Sigmoid colon (tissue), 7 donors: ENCODE results near the gene LDLRAD4. TPM values are rescaled to one million over a fixed set of nuclear protein-coding genes. Genes with fewer than 3 reads are reported as not detected.

Experiments
- DNase-seq: peaks from one replicate; pipeline ENCODE4 v3.0.0-alpha.2; 2019
- H3K27ac ChIP-seq, 4 donors: fragments of 200-600 bp; sonication (generic); one replicate each; pipeline ENCODE4 v1.5.1; 2016 to 2019; ENCODE audit warnings: mild to moderate bottlenecking in 1 of 4
- H3K27me3 ChIP-seq, 3 donors: fragments of 200-600 bp; sonication (generic); one replicate each; pipeline ENCODE4 v1.5.1; 2019; ENCODE audit warnings: mild to moderate bottlenecking in 1 of 3
- H3K36me3 ChIP-seq, 4 donors: fragments of 200-600 bp; sonication (generic); one replicate each; pipeline ENCODE4 v1.5.1; 2016 to 2019
- H3K4me1 ChIP-seq, 4 donors: fragments of 200-600 bp; sonication (generic); one replicate each; pipeline ENCODE4 v1.5.1; 2017 to 2019
- H3K4me3 ChIP-seq, 4 donors: fragments of 200-600 bp; sonication (generic); one replicate each; pipeline ENCODE4 v1.5.1; 2017 to 2019; ENCODE audit warnings: mild to moderate bottlenecking in 2 of 4, moderate library complexity in 1 of 4
- H3K9me3 ChIP-seq, 4 donors: fragments of 200-600 bp in 3 of 4; sonication (generic) in 3 of 4; one replicate each; pipeline versions ENCODE4 v1.5.1 to v1.6.1; 2013 to 2019
- EP300 ChIP-seq, 4 donors: sonication (generic); formaldehyde crosslinking; IDR thresholded peaks; one replicate each; pipeline ENCODE4 v1.6.1; 2017; ENCODE audit warnings: antibody characterized with exemption in 4 of 4
- POLR2A ChIP-seq, 2 donors: fragments of 450-650 bp; IDR thresholded peaks; one replicate each; pipeline ENCODE4 v1.6.1; 2016; ENCODE audit warnings: antibody characterized with exemption in 2 of 2, mild to moderate bottlenecking in 2 of 2, moderate library complexity in 2 of 2
- POLR2AphosphoS5 ChIP-seq, 4 donors: sonication (generic); formaldehyde crosslinking; IDR thresholded peaks; one replicate each; pipeline ENCODE4 v1.6.1; 2017; ENCODE audit warnings: antibody characterized with exemption in 4 of 4
- WGBS, 2 donors: extraction: QIAGEN DNeasy Blood & Tissue Kit; methylation state at CpG; one replicate each; pipeline ENCODE4 v1.1.7; 2013; 5-methylcytosine and 5-hydroxymethylcytosine counted together
- intact Hi-C: fragments of 100-400 bp; cut with DNase I; formaldehyde crosslinking; loops from one replicate; pipeline ENCODE4 v1.15.1; 2023
- polyA plus RNA-seq, 3 donors: library from polyadenylated mRNA; stranded (reverse); fragments of 200-250 nt; gene quantifications; one replicate each; pipeline ENCODE4 v1.2.3, GENCODE V29; 2013
- total RNA-seq, 4 donors: library from RNA; depleted of rRNA; stranded (reverse); fragments of >200 nt; gene quantifications; one replicate each; pipeline ENCODE4 v1.1.0, GENCODE V29; 2016
- TF ChIP-seq, protein P1 (sequence below), 4 experiments: fragments of 450-650 bp in 3 of 4; fragments of 200-600 bp in 1 of 4; IDR thresholded peaks; one replicate each; pipeline ENCODE4 v1.5.1; 2016 to 2019; ENCODE audit warnings: antibody characterized with exemption in 4 of 4, mild to moderate bottlenecking in 3 of 4, moderate library complexity in 2 of 4
- donor health status: healthy with polysubstance abuse.
- donor health status: Bipolar disorder and iron deficiency.
- donor health status: healthy.

LDLRAD4 gene
- total and polyA plus RNA-seq, 7 donors, result 1.2 to 28.2 (median 17.2) TPM

DNA sequence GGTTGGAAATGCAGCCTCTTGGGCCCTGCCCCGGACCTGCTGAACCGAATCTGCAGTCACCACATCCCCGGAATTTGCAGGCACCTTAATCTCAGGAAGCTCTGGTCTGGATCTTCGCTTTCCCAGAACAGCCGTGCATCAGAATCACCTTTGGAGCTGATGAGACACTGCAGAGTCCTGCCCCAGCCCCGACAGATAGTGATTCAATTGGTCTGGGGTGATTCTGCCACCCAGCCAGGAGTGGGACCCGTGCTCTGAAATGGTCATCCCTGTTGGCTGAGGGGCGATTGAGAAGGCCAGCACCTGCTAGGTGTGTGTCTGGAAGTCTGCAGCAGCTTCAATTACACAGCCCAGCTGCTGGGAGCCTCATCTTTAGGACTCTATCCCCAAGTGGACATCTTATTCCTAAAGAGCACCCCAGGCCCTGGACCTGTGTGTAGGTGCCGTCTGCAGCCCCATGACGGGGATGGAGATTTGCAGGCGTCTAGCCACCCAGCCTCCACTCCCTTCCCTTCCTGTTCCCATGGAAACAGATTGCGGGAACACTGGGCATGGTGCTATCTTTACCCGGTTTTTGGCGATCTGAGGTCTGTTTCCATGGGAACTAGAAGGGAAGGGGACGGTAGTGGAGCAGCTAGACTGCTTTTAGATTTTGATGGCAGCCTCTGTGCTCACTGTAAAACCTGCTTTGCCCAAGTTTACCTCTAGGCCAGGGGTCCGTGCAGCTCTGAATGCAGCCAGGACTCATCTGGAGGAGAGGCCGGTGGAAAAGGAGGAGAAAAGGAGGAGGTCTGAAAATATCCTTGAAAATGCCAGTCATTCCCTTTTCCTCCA, 156.1 kb downstream of the LDLRAD4 start:
- Histone ChIP-seq H3K27me3 (no peaks in the 10 kb centered on the region), H3K36me3 (no peaks in the 10 kb centered on the region), H3K9me3 (no peaks in the 10 kb centered on the region), H3K27ac (peak overlapping the region; percentile 52 to 74 (median 72)), H3K4me3 (no peak overlapping the region), H3K4me1 (peaks cover 0 to 53% (median 26%) of the 10 kb centered on the region in 4 donors)
- intact Hi-C loops, result loop anchor here (5.0 kb wide), 1 partner anchor 253 kb away; no protein-coding TSS in a partner anchor
- peak; percentile 58 for DNase-seq
- TF ChIP-seq POLR2A (IDR thresholded peaks at IDR 0.05) (no peak), EP300 (IDR thresholded peaks at IDR 0.05) (no peak), POLR2AphosphoS5 (IDR thresholded peaks at IDR 0.05) (no peak)
- TF ChIP-seq, protein P1, sequence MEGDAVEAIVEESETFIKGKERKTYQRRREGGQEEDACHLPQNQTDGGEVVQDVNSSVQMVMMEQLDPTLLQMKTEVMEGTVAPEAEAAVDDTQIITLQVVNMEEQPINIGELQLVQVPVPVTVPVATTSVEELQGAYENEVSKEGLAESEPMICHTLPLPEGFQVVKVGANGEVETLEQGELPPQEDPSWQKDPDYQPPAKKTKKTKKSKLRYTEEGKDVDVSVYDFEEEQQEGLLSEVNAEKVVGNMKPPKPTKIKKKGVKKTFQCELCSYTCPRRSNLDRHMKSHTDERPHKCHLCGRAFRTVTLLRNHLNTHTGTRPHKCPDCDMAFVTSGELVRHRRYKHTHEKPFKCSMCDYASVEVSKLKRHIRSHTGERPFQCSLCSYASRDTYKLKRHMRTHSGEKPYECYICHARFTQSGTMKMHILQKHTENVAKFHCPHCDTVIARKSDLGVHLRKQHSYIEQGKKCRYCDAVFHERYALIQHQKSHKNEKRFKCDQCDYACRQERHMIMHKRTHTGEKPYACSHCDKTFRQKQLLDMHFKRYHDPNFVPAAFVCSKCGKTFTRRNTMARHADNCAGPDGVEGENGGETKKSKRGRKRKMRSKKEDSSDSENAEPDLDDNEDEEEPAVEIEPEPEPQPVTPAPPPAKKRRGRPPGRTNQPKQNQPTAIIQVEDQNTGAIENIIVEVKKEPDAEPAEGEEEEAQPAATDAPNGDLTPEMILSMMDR (IDR thresholded peaks at IDR 0.05), result no peak
- 82 to 85% methylated on average over 17 of the region's 17 CpGs for WGBS, 2 donors

DNA sequence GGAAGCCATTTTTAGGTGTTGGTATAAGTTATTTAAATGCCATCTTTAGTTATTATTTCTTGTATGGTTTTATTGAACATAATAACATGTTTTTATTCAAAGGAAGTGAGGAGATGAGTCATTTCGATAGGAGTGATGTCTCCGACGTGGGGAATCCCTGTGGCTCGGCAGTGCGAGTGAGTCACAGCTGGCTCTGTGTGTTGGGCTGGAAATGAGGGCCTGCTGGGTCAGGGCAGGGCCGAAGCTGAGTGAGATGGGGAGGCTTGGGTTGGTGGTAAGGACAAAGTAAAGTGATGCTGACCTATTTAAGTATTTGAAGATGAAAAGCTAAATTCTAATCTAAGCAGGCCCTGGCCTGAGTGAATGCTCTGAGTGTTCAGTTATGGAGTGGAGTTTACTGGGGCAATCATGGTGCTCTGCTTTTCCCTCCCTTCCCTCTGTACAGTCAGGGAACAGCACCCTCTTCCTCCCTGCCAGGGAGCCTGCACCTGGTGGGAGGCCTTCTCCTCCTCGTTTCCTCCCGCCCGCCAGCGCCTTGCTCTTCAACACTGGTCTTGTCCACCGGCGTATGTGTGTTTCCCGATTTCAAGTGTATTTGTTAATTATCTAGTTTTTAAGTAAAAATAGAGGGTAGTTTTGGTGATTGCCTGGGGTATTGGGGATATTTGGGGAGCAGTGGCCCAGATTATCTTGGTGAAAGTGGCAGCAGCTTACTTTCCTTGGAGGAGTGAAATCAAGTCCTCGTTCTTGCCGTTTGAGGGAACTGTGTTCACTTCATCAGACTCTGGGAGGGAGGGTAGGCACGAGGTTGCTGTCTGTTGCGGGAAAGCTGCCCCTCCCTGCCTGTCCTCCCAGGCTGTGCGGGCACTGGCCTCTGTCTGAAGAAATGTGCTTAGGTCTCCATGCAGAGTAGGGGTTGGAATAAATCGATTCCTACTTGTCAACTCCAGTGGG, 157.0 kb downstream of the LDLRAD4 start:
- WGBS, 2 donors, result 72 to 82% methylated on average over 19 of the region's 19 CpGs
- H3K4me3 ChIP-seq, result no peak overlapping the region
- no peak for TF ChIP-seq POLR2A (IDR thresholded peaks at IDR 0.05)
- TF ChIP-seq POLR2AphosphoS5 (IDR thresholded peaks at IDR 0.05), result peak in 3 of 4 donors; percentile 15 to 46 (median 36)
- intact Hi-C loops, result loop anchor here (5.0 kb wide), 1 partner anchor 252 kb away; no protein-coding TSS in a partner anchor
- DNase-seq, result peak; percentile 89
- no peaks in the 10 kb centered on the region for H3K27me3 ChIP-seq
- H3K36me3 ChIP-seq, result no peaks in the 10 kb centered on the region
- peak overlapping the region; percentile 52 to 74 (median 72) for H3K27ac ChIP-seq
- peaks cover 0 to 56% (median 27%) of the 10 kb centered on the region in 4 donors for H3K4me1 ChIP-seq
- H3K9me3 ChIP-seq, result no peaks in the 10 kb centered on the region

DNA sequence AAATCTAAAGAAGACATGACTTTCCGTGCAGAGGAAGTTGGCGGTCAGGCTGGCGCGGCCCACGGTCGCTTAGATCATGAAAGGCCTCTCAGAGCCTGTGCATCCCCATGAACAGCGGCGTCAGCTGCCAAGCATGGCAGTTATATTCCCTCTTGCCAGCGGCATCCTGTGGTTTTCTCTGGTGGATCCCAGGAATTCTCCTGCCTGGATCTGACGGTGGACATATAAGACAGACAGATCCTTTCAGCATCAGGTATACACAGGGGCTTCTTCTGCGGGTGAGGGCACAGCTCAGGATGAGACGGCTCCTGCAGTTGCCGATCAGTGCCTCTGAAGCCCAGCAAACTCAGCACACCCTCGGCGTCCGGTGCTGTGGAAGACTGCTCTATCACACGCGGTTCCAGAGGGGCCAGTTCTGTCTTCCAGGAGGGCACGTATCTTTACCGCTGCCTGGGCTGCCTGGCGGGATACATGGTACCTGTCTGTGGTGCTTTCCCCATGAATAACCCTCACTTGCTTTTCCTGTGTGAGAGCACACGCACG, 157.8 kb downstream of the LDLRAD4 start:
- WGBS, 2 donors, result 86 to 92% methylated on average over 23 of the region's 23 CpGs
- no peaks in the 10 kb centered on the region for H3K27me3 ChIP-seq
- H3K27ac ChIP-seq, result peak overlapping the region in 1 of 4 donors; percentile 74
- intact Hi-C loops, result loop anchor here (5.0 kb wide), 1 partner anchor 251 kb away; no protein-coding TSS in a partner anchor
- H3K9me3 ChIP-seq, result no peaks in the 10 kb centered on the region
- no peak for TF ChIP-seq POLR2A (IDR thresholded peaks at IDR 0.05)
- TF ChIP-seq EP300 (IDR thresholded peaks at IDR 0.05), result no peak
- no peak for TF ChIP-seq POLR2AphosphoS5 (IDR thresholded peaks at IDR 0.05)
- TF ChIP-seq, protein P1 (IDR thresholded peaks at IDR 0.05), result no peak
- H3K4me1 ChIP-seq, result peaks cover 0 to 58% (median 30%) of the 10 kb centered on the region in 4 donors
- DNase-seq, result peak; percentile 57
- no peak overlapping the region for H3K4me3 ChIP-seq
- H3K36me3 ChIP-seq, result no peaks in the 10 kb centered on the region

DNA sequence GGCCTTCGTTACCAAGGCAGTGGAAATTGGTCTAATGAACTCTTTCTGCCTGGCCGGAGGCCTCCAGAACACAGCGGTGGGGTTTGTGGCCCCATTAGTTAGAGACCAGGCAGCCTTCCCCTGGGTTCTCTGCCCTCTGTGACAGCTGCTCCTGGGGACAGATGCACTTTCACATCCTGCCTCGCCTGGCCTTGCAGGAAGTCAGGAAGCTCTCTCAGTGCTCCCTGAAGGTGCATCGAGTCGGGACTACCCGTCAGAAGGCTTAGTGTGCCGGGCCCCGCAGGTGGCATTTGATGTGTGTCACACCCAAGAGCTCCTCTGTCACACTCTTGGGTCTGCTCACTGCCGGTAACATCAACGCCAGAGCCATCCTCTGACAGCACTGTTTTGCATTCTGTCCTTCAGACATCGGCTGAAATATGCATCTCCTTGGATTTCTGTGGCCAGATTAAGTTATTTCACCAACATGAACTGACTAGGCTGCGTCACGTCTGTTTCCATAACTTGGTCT, 158.3 kb downstream of the LDLRAD4 start:
- WGBS, 2 donors, result 70 to 86% methylated on average over 14 of the region's 14 CpGs
- H3K4me1 ChIP-seq, result peaks cover 0 to 64% (median 32%) of the 10 kb centered on the region in 4 donors
- H3K4me3 ChIP-seq, result no peak overlapping the region
- peak; percentile 50 for DNase-seq
- no peak overlapping the region for H3K27ac ChIP-seq
- TF ChIP-seq, protein P1 (IDR thresholded peaks at IDR 0.05), result no peak
- TF ChIP-seq POLR2AphosphoS5 (IDR thresholded peaks at IDR 0.05), result no peak
- H3K27me3 ChIP-seq, result no peaks in the 10 kb centered on the region
- H3K9me3 ChIP-seq, result no peaks in the 10 kb centered on the region
- no peaks in the 10 kb centered on the region for H3K36me3 ChIP-seq
- intact Hi-C loops, result loop anchor here (5.0 kb wide), 1 partner anchor 250 kb away; no protein-coding TSS in a partner anchor
